ENCODE data around the gene NPEPPS. TPM values are rescaled to one million over a fixed set of nuclear protein-coding genes. Genes with fewer than 3 reads are reported as not detected.

NPEPPS gene
- total and polyA plus RNA-seq, 2 experiments from 2014 or later, result 55.7 to 72.3 TPM

GRCh38 chr17:47635734-47636133 lies 104.8 kb downstream of the NPEPPS start:
- Histone ChIP-seq H3K27ac (no peak overlapping the region), H3F3A (ENCODE audit: insufficient read depth) (no peaks in the 10 kb centered on the region), H3K9me2 (ENCODE audit: insufficient read depth) (no peaks in the 10 kb centered on the region), H3K4me2 (ENCODE audit: unreplicated experiment) (no peak overlapping the region), H3K9me3 (ENCODE audit: low read depth) (no peaks in the 10 kb centered on the region), H3K36me3 (ENCODE audit: low read depth) (no peaks in the 10 kb centered on the region), H3K27me3 (replicated peaks; ENCODE audit: insufficient read depth) (no peaks in the 10 kb centered on the region), H3K4me1 (ENCODE audit: insufficient read depth) (no peaks in the 10 kb centered on the region), H2AFZ (no peak overlapping the region), H3K79me2 (ENCODE audit: insufficient read depth) (no peaks in the 10 kb centered on the region), H4K20me1 (ENCODE audit: insufficient read depth) (no peaks in the 10 kb centered on the region), H3K4me3 (no peak overlapping the region), H3K9ac (no peak overlapping the region)
- in situ Hi-C loops (cut with MboI), result no loop called here
- TF ChIP-seq EZH2phosphoT487 (IDR thresholded peaks at IDR 0.05; ENCODE audit: insufficient read depth, low read depth) (no peak), EZH2 (IDR thresholded peaks at IDR 0.05; ENCODE audit: insufficient read depth, poor library complexity, severe bottlenecking) (no peak)
- DNase-seq, result no peak
- WGBS, 2 experiments (ENCODE audit: low coverage in 1 of 2, low lambda C conversion rate in 2 of 2, missing lambda C conversion rate in 2 of 2), result 94 to 99% methylated on average over 3 of the region's 3 CpGs

GRCh38 chr17:47636273-47637030 lies 105.5 kb downstream of the NPEPPS start:
- 92 to 95% methylated on average over 2 of the region's 2 CpGs for WGBS, 2 experiments (ENCODE audit: low coverage in 1 of 2, low lambda C conversion rate in 2 of 2, missing lambda C conversion rate in 2 of 2)
- in situ Hi-C loops (cut with MboI), result no loop called here
- DNase-seq, result no peak

GRCh38 chr17:47638903-47639302 lies 108.0 kb downstream of the NPEPPS start:
- Histone ChIP-seq H3K9me2 (ENCODE audit: insufficient read depth) (no peaks in the 10 kb centered on the region), H3K79me2 (ENCODE audit: insufficient read depth) (no peaks in the 10 kb centered on the region), H3K9me3 (ENCODE audit: low read depth) (no peaks in the 10 kb centered on the region), H3K4me1 (ENCODE audit: insufficient read depth) (no peaks in the 10 kb centered on the region), H3K27ac (no peak overlapping the region), H3K9ac (no peak overlapping the region), H3K27me3 (replicated peaks; ENCODE audit: insufficient read depth) (no peaks in the 10 kb centered on the region), H3K4me2 (ENCODE audit: unreplicated experiment) (no peak overlapping the region), H3K4me3 (no peak overlapping the region), H4K20me1 (ENCODE audit: insufficient read depth) (no peaks in the 10 kb centered on the region), H3F3A (ENCODE audit: insufficient read depth) (no peaks in the 10 kb centered on the region), H2AFZ (no peak overlapping the region), H3K36me3 (ENCODE audit: low read depth) (no peaks in the 10 kb centered on the region)
- DNase-seq, result no peak
- WGBS, 2 experiments (ENCODE audit: low coverage in 1 of 2, low lambda C conversion rate in 2 of 2, missing lambda C conversion rate in 2 of 2), result 83 to 87% methylated on average over 5 of the region's 5 CpGs
- in situ Hi-C loops (cut with MboI), result no loop called here
- TF ChIP-seq EZH2phosphoT487 (IDR thresholded peaks at IDR 0.05; ENCODE audit: insufficient read depth, low read depth) (no peak), EZH2 (IDR thresholded peaks at IDR 0.05; ENCODE audit: insufficient read depth, poor library complexity, severe bottlenecking) (no peak)

More at GRCh38 chr17:47636273-47637030, 105.5 kb downstream of the NPEPPS start:
- Histone ChIP-seq H3K9me3 (ENCODE audit: low read depth) (no peaks in the 10 kb centered on the region), H3K4me1 (ENCODE audit: insufficient read depth) (no peaks in the 10 kb centered on the region), H4K20me1 (ENCODE audit: insufficient read depth) (no peaks in the 10 kb centered on the region), H3K79me2 (ENCODE audit: insufficient read depth) (no peaks in the 10 kb centered on the region), H3K9me2 (ENCODE audit: insufficient read depth) (no peaks in the 10 kb centered on the region), H3K36me3 (ENCODE audit: low read depth) (no peaks in the 10 kb centered on the region), H3K4me3 (no peak overlapping the region), H2AFZ (no peak overlapping the region), H3K27me3 (replicated peaks; ENCODE audit: insufficient read depth) (no peaks in the 10 kb centered on the region), H3K27ac (no peak overlapping the region), H3K9ac (no peak overlapping the region), H3F3A (ENCODE audit: insufficient read depth) (no peaks in the 10 kb centered on the region), H3K4me2 (ENCODE audit: unreplicated experiment) (no peak overlapping the region)
- TF ChIP-seq EZH2 (IDR thresholded peaks at IDR 0.05; ENCODE audit: insufficient read depth, poor library complexity, severe bottlenecking), result no peak
- no peak for TF ChIP-seq EZH2phosphoT487 (IDR thresholded peaks at IDR 0.05; ENCODE audit: insufficient read depth, low read depth)

GRCh38 chr17:47640076-47640475 lies 109.2 kb downstream of the NPEPPS start:
- no peak overlapping the region for H3K9ac ChIP-seq
- no peaks in the 10 kb centered on the region for H3K27me3 ChIP-seq (replicated peaks; ENCODE audit: insufficient read depth)
- H3F3A ChIP-seq (ENCODE audit: insufficient read depth), result no peaks in the 10 kb centered on the region
- no peak overlapping the region for H2AFZ ChIP-seq
- H3K4me1 ChIP-seq (ENCODE audit: insufficient read depth), result no peaks in the 10 kb centered on the region
- H3K4me3 ChIP-seq, result no peak overlapping the region
- no peak overlapping the region for H3K4me2 ChIP-seq (ENCODE audit: unreplicated experiment)
- no peaks in the 10 kb centered on the region for H3K79me2 ChIP-seq (ENCODE audit: insufficient read depth)
- no peak overlapping the region for H3K27ac ChIP-seq
- H3K9me3 ChIP-seq (ENCODE audit: low read depth), result no peaks in the 10 kb centered on the region
- H3K36me3 ChIP-seq (ENCODE audit: low read depth), result no peaks in the 10 kb centered on the region
- no peak for TF ChIP-seq EZH2phosphoT487 (IDR thresholded peaks at IDR 0.05; ENCODE audit: insufficient read depth, low read depth)
- no peak for TF ChIP-seq EZH2 (IDR thresholded peaks at IDR 0.05; ENCODE audit: insufficient read depth, poor library complexity, severe bottlenecking)
- no peak for DNase-seq
- in situ Hi-C loops (cut with MboI), result no loop called here
- H4K20me1 ChIP-seq (ENCODE audit: insufficient read depth), result no peaks in the 10 kb centered on the region
- H3K9me2 ChIP-seq (ENCODE audit: insufficient read depth), result no peaks in the 10 kb centered on the region
- WGBS, 2 experiments (ENCODE audit: low coverage in 1 of 2, low lambda C conversion rate in 2 of 2, missing lambda C conversion rate in 2 of 2), result 29 to 38% methylated on average over 3 of the region's 3 CpGs

Measured in GM23248 (cell line).